ENCODE data around the gene CASZ1. TPM values are rescaled to one million over a fixed set of nuclear protein-coding genes. Genes with fewer than 3 reads are reported as not detected.

The CASZ1 gene
- total RNA-seq, 4 donors from 2014 or later: 0.88 to 6.8 (median 1.7) TPM

DNA sequence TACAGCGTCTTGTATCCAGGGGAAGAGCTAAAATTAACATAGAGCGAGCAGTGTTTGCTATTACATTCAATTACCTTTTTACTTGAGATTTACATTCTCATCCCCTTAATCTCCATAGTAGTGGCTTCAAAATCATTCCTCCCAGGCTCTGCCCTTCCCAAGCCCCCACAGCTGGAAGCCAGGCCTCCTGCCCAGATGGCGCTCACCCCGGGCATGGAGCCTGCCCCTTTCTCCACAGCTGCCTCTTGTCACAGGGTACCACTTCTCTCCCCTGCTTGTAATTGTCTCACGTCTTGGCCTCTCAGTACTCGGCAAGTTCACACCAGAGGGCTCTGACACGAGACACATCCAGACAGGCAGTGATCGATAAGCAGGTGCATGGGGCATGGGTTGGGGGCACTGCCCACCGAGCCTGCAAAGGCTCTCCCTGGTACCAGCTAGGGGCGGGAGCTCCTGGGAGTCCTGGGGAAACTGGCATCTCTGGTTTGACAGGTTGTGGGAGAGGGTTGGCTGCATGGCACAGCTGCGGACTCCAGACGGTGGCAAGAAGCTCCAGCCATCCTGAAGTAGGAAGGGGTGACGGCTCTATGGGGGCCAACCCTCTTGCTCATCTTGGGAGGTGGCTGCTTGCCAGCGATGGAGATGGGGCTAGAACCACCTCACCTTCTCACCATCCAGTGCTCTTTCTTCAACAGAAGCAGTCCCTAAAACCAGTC lies 20.1 kb downstream of the CASZ1 start:
- TF ChIP-seq, protein P1, sequence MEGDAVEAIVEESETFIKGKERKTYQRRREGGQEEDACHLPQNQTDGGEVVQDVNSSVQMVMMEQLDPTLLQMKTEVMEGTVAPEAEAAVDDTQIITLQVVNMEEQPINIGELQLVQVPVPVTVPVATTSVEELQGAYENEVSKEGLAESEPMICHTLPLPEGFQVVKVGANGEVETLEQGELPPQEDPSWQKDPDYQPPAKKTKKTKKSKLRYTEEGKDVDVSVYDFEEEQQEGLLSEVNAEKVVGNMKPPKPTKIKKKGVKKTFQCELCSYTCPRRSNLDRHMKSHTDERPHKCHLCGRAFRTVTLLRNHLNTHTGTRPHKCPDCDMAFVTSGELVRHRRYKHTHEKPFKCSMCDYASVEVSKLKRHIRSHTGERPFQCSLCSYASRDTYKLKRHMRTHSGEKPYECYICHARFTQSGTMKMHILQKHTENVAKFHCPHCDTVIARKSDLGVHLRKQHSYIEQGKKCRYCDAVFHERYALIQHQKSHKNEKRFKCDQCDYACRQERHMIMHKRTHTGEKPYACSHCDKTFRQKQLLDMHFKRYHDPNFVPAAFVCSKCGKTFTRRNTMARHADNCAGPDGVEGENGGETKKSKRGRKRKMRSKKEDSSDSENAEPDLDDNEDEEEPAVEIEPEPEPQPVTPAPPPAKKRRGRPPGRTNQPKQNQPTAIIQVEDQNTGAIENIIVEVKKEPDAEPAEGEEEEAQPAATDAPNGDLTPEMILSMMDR (IDR thresholded peaks at IDR 0.05; ENCODE audit: low read depth): no peak

DNA sequence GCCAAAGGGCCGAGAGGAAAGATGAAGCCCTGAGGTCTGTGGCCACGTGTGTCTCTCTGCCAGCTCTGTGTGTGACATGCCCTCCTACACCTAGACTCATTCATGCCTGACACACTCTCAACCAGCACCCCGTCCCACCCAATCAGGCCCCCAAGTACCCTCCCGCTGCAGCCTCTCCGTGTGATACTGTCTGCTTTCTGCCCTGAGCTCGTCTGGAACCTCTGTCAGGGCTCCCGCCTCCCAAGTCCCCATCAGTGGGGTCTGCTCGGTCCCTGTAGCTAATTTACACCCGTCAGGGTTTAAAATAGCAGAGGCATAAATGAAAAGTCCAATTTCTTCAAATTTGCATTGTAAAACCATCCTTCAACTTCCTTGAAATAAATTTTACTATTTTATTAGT lies 20.7 kb downstream of the CASZ1 start:
- TF ChIP-seq, protein P1 (IDR thresholded peaks at IDR 0.05; ENCODE audit: low read depth): no peak

DNA sequence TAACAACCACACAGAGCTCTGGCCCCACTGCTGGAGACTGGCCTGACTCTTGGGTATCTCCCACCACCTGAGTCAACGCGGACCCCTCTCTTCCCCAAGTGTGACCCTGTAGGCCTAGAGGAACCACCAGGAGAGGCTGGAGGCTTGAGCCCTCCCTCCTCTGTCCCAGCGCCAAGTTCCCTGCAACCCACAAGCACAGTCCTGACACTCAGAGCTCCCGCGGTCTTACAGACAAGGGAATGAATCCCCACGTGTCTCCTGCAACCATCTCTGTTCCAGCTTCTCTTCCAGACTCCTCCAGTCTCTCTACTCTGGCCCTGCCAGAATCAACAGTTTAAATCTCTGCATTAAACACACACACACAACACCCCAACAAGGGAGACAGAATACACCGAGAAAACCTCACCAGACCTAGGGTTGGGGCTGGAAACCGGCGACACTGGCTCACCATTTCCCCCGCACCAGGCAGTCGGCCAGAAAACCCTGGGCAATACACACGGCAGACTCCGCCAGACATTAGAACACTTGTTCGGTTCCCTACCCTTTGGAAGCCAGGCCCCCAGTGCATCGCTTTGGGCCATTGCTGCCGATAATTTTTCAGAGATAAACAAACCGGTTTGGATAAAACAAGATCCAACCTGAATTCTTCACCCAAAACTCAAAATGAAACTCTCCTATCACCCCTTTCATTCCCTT lies 21.7 kb downstream of the CASZ1 start:
- TF ChIP-seq, protein P1 (IDR thresholded peaks at IDR 0.05; ENCODE audit: low read depth): no peak

DNA sequence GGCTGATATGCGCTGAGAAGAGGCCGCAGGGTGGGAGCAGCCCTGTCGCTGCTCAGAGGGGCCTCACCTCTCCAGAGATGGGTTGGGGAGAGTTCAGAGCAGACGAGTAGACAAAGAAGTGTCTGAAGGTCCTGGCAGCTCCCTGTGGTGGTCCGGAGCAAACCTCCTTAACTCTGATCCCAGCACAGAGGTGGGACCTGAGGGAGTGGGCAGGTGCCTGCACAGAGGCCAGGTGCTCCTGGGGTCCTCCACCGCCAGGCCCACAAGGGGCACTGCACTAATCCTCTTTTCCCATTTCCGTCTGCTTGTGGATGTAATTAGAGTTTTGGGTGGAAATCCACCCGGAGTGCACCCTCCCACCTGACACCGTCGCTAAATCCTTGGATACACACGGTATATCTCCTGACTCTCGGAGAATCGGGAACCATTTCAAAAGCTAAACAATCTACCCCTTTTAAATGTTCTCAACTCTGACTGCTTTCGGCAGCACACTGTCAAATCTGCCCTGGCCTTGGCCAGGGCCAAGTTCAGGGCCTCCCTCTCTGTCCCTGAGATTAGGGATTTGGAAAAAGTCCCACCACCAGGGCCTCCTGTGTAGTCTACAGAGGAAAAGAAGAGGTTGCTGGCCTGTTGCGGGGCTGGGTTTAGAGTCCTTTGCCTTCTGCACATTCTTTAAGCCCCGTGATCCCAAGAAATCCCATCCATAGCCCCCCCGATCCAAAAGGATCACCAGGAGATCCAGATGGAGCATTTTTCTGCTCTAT lies 22.4 kb downstream of the CASZ1 start:
- TF ChIP-seq, protein P1 (IDR thresholded peaks at IDR 0.05; ENCODE audit: low read depth): no peak

DNA sequence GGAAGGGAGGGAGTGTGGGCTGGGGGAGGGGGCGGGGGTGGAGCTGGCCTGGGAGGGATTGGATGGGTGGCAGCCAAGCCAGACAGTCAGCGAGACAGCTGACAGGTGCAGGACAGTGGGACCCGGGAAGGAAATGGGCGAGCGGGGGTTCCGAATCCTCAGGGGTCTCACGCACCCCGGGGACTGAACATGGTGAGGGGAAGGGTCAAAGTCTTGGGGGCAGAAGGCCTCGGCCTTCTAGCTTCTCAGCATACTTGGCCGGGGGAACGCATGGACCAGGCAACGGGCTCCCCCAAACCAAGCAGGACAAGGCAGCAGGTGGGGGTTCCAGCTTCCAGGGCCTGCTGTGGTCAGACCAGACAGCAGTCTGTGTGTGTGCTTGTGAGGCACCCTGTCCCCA lies 23.1 kb downstream of the CASZ1 start:
- TF ChIP-seq, protein P1 (IDR thresholded peaks at IDR 0.05; ENCODE audit: low read depth): no peak

DNA sequence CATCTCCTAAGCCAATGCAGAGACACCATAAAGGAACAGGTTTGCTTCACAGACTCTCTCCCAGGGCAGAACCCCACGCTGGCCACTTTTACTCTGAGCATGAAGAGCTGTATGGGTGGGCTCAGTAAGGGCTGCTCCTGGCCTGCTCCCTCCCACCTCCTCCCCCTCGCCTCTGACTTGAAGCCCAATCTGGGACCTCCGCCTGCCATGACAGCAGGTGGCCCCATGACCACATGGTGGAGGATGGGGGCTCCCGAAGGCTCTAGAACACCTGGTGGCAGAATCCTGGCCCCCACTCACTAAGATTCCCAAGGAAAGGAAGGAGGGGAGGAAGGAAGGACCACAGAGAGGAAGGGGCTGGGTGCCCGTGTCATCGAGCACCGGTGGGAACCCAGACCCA lies 23.7 kb downstream of the CASZ1 start:
- TF ChIP-seq, protein P1 (IDR thresholded peaks at IDR 0.05; ENCODE audit: low read depth): no peak

DNA sequence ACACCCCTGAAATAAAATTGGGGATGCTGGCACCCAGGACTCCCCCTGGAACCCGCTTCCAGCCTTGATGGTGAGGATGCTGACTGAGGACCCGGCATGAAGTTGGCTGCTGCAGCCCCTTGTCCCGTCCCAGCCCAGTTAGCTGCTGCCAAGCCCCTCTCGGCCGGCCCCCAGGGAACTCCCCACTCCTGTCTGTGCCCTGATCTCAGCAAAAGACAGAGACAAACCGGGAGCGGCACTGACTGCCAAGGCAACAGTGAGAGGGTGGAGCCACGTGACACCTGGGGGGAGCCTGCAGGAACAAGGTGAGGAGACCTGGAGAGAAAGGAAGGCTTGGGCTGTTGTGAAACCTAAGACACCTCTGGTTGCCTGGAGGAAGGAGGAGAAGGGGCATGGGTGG lies 24.7 kb downstream of the CASZ1 start:
- TF ChIP-seq, protein P1 (IDR thresholded peaks at IDR 0.05; ENCODE audit: low read depth): no peak
